HG02588 (cell line): ENCODE data around the gene ANAPC16.
"Not testable (repeated sequence)": the region's sequence is repeated elsewhere in the genome, so short reads cannot be mapped to it uniquely, and the experiment has no call there.

Experiments
- ATAC-seq: cut with Tn5 transposase; IDR thresholded peaks from one replicate; pipeline ENCODE4 v1.9.1; 2021; ENCODE audit warnings: mild to moderate bottlenecking, moderate library complexity; ENCODE audit not compliant: unreplicated experiment

The ANAPC16 gene

DNA sequence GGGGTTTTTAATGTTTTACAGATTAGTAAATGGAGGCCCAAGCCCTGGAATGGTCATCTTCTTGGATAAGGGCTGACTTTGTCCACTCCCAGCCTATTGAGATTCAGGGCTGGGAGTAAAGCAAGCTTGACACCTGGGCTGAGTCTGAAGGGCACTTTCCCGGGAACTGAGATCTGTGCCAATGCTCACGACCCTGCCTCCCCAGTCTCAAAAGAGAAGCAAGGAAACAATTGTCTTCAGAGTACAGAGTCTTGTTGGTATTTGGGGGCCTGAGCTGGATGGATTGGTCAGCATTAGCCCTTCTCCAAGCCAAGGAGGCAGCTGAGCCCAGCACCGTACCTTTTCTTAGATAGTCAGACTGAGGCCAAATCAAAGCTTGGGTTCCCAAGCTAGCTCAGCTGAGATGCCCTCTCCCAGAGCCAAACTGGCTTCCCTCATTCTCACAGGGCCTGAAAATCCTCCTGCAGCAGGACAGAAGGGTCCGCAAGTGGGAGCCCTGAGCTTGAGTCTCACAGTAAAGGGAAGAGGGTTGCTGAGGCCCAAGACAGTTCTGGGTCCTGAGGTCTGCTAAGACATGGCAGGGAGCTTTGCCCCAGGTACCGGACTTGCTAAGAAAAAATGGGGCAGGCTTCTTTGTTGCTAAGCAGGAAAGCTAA, 61.7 kb downstream of the ANAPC16 start:
- ATAC-seq, result no peak

DNA sequence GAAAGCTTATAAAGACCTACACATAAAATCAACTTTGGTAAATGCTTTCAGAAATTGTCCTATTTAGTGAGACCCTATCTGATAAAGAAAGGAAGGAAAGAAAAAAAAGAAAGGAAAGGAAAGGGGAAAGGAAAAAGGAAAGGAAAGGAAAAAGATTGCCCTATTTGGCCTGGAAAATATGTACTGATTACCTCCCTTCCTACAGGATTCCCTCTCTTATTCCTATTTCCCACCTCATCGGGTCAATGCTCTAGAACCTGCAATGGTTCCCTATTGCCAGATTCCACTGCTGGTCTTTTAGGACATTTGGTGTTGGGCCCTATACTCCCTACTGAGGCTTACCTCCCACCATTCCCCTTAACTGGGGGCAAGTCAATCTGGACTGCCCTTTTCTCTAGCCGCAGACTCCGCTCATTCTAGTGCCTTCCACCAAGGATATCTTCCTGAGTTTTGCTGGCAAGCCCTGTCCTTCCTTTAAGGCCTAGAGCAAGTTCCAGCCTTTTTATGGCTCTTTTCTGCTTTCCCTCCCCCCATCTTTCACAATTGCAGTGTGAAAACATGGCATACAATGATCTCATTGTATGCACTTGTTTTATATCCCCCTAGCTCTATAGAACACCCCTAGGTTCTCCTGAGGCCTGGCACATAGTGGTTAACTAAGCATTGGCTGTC, 62.3 kb downstream of the ANAPC16 start:
- no peak for ATAC-seq

DNA sequence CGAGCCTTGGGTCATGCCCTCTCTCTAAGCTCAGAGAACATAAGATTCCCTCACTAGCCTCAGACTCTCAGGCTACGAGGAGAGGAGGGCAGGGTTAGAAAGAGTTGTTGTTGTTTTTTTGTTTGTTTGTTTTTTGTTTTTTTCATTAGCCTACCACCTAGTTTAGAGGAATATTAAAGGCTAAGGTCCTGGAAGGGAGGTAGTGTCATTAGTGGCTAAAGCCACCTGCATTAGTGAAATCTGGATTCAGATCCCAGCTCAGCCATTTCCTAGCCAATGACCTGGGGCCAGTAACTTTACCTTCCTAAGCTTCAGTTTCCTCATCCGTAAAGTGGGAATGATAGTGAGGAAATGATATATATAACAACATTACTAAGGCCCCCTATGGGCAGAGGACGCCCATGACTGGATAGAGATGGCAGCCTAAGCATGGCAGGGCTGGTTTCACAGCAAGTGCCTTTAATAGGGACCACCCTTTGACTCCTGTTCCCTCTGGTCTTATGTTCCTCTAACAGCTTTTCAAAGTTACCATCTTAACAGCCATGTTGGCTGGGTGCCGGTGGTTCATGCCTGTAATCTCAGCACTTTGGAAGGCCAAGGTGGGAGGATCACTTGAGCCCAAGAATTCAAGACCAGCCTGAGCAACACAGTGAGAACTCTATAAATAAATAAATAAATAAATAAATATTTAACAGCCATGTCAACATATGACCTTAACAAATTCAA, 63.0 kb downstream of the ANAPC16 start:
- ATAC-seq, result no peak

- ATAC-seq, result not testable (repeated sequence)
These were observed 63.8 kb downstream of the ANAPC16 start for GRCh38 chr10:72279587-72279986.

DNA sequence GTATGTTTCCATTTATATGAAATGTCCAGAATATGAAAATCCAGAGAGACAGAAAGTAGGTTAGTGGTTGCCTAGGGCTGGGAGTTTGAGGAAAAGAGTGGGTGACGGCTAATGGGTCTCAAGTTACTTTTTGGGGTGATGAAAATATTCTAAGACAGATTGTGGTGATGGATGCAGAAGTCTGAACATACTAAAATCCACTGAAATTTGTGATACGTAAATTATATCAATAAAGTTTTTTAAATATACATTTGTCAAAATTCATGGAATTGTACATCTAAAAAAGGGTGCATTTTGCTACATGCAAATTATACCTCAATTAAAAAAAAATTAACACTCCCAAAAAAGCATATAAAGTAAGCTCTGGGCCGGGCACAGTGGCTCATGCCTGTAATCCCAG, 67.3 kb downstream of the ANAPC16 start:
- no peak for ATAC-seq
